ENCODE data around the gene LRFN2. TPM values are rescaled to one million over a fixed set of nuclear protein-coding genes. Genes with fewer than 3 reads are reported as not detected.

The LRFN2 gene
- total and polyA plus RNA-seq, 2 donors from 2014 or later: not detected

DNA sequence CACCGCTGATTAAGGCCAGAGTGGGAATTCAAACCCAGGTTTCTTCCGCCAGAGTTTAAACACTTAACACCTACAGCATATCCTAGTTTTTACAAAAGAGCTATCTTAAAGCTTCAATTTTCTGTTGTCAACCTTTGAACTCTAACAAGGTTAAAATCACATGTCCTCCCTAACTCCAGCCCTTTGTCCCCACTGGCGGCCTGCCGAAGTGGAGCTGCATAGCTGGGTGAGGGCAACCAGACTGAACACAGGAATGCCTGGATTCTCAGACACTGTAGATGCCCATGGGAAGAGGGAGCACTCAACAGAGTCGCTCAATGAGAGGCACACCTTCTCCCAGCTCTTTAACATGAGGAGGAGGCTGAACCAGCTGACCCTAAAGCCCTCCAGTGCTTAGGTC is 59.1 kb downstream of the LRFN2 start:
- FAIRE-seq (no peak), DNase-seq (peak in 2 of 5 donors; percentile 21 to 29)
- no peak overlapping the region for H3K4me3 ChIP-seq (ENCODE audit: low read length in 3 of 3)
- no peak overlapping the region for H3K9ac ChIP-seq (ENCODE audit: low read length in 3 of 3)
- no peak overlapping the region for H3K27ac ChIP-seq (ENCODE audit: low read depth in 2 of 2, low read length in 2 of 2)
- H3K27me3 ChIP-seq (ENCODE audit: control insufficient read depth, insufficient read depth, low read length): no peaks in the 10 kb centered on the region
- TF ChIP-seq, protein P1, sequence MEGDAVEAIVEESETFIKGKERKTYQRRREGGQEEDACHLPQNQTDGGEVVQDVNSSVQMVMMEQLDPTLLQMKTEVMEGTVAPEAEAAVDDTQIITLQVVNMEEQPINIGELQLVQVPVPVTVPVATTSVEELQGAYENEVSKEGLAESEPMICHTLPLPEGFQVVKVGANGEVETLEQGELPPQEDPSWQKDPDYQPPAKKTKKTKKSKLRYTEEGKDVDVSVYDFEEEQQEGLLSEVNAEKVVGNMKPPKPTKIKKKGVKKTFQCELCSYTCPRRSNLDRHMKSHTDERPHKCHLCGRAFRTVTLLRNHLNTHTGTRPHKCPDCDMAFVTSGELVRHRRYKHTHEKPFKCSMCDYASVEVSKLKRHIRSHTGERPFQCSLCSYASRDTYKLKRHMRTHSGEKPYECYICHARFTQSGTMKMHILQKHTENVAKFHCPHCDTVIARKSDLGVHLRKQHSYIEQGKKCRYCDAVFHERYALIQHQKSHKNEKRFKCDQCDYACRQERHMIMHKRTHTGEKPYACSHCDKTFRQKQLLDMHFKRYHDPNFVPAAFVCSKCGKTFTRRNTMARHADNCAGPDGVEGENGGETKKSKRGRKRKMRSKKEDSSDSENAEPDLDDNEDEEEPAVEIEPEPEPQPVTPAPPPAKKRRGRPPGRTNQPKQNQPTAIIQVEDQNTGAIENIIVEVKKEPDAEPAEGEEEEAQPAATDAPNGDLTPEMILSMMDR (IDR thresholded peaks at IDR 0.05; ENCODE audit: borderline replicate concordance, extremely low read depth, insufficient read depth): no peak
- no peaks in the 10 kb centered on the region for H3K9me3 ChIP-seq (ENCODE audit: control insufficient read depth in 2 of 3, insufficient read depth in 1 of 3, low read length in 3 of 3)
- H3K4me1 ChIP-seq (ENCODE audit: control insufficient read depth in 2 of 3, insufficient read depth in 2 of 3, low read depth in 1 of 3, low read length in 3 of 3): no peaks in the 10 kb centered on the region
- no peaks in the 10 kb centered on the region for H3K36me3 ChIP-seq (ENCODE audit: control insufficient read depth in 2 of 3, insufficient read depth in 3 of 3, low read length in 3 of 3)
- intact Hi-C loops (cut with DNase I): no loop called here

- DNase-seq (no peak), FAIRE-seq (no peak)
- Histone ChIP-seq H3K4me1 (ENCODE audit: control insufficient read depth in 2 of 3, insufficient read depth in 2 of 3, low read depth in 1 of 3, low read length in 3 of 3) (no peaks in the 10 kb centered on the region), H3K36me3 (ENCODE audit: control insufficient read depth in 2 of 3, insufficient read depth in 3 of 3, low read length in 3 of 3) (no peaks in the 10 kb centered on the region), H3K27ac (ENCODE audit: low read depth in 2 of 2, low read length in 2 of 2) (no peak overlapping the region), H3K27me3 (ENCODE audit: control insufficient read depth, insufficient read depth, low read length) (no peaks in the 10 kb centered on the region), H3K9me3 (ENCODE audit: control insufficient read depth in 2 of 3, insufficient read depth in 1 of 3, low read length in 3 of 3) (no peaks in the 10 kb centered on the region), H3K4me3 (ENCODE audit: low read length in 3 of 3) (no peak overlapping the region), H3K9ac (ENCODE audit: low read length in 3 of 3) (no peak overlapping the region)
- intact Hi-C loops (cut with DNase I): no loop called here
- TF ChIP-seq, protein P1 (IDR thresholded peaks at IDR 0.05; ENCODE audit: borderline replicate concordance, extremely low read depth, insufficient read depth): no peak
Observed at GRCh38 chr6:40526036-40526435, 61.1 kb downstream of the LRFN2 start.

DNA sequence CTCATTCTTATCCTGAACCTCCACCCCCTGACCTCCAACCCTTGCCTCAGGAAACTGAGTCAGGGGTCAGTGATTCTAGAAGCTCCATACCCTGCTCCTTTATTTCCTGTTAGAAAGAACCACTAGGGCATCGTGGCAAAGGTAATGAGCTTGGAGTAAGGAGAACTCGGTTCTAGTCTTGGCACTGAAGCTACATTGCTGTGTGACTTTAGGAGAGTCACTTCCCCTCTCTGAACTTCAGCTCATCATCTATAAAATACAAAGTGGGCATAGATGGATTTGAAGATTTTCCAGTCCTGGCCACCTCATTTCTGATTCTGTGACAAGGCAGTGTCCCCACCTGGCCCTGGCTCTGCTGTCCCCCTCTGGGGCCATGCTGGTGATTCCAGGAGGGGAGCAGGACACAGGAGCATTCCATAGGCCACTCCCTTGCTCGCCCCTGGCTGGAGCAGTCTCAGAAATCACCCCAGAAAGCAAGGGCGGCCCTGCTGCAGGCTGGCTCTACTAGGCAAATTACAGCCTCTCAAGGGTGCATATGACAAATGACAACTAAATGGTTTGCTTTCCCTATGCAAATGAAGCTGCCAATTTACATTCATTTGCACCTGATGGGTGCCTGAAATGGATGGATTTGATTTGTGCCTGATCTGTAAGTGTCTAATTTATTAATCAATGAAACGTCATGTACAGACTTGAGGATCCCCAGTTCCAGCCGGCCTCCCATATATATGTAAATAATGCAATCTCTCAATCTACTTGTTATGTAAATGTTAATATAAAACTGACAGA is 62.2 kb downstream of the LRFN2 start:
- FAIRE-seq: no peak

More for the DNA sequence above, 62.2 kb downstream of the LRFN2 start:
- H3K9ac ChIP-seq (ENCODE audit: low read length in 3 of 3): no peak overlapping the region
- DNase-seq: no peak
- no peaks in the 10 kb centered on the region for H3K4me1 ChIP-seq (ENCODE audit: control insufficient read depth in 2 of 3, insufficient read depth in 2 of 3, low read depth in 1 of 3, low read length in 3 of 3)
- H3K27ac ChIP-seq (ENCODE audit: low read depth in 2 of 2, low read length in 2 of 2): no peak overlapping the region
- intact Hi-C loops (cut with DNase I): no loop called here
- no peak overlapping the region for H3K4me3 ChIP-seq (ENCODE audit: low read length in 3 of 3)
- H3K27me3 ChIP-seq (ENCODE audit: control insufficient read depth, insufficient read depth, low read length): no peaks in the 10 kb centered on the region
- TF ChIP-seq, protein P1 (IDR thresholded peaks at IDR 0.05; ENCODE audit: borderline replicate concordance, extremely low read depth, insufficient read depth): no peak
- H3K36me3 ChIP-seq (ENCODE audit: control insufficient read depth in 2 of 3, insufficient read depth in 3 of 3, low read length in 3 of 3): no peaks in the 10 kb centered on the region
- no peaks in the 10 kb centered on the region for H3K9me3 ChIP-seq (ENCODE audit: control insufficient read depth in 2 of 3, insufficient read depth in 1 of 3, low read length in 3 of 3)

Data from kidney (tissue), 14 donors.